BLaER1 treated with 17β-estradiol and CSF1 and Interleukin-3, amounts not matched to agents 10 nM and 100 nM (cell line): ENCODE data around the gene BDKRB2.

Experiments used
- H3K27ac ChIP-seq, 11 experiments: shearing (Covaris generic); formaldehyde crosslinking; 2 replicates each; pipeline ENCODE4 v1.8.1; 2022
- H3K27me3 ChIP-seq, 11 experiments: shearing (Covaris generic); formaldehyde crosslinking; 2 replicates each; pipeline ENCODE4 v1.8.1; 2022
- H3K36me3 ChIP-seq, 11 experiments: shearing (Covaris generic); formaldehyde crosslinking; 2 replicates each; pipeline ENCODE4 v1.8.1; 2022
- H3K4me1 ChIP-seq, 10 experiments: shearing (Covaris generic); formaldehyde crosslinking; 2 replicates each; pipeline ENCODE4 v1.8.1; 2022
- H3K4me2 ChIP-seq, 11 experiments: shearing (Covaris generic); formaldehyde crosslinking; 2 replicates each; pipeline ENCODE4 v1.8.1; 2022
- H3K4me3 ChIP-seq, 10 experiments: shearing (Covaris generic); formaldehyde crosslinking; 2 replicates each; pipeline ENCODE4 v1.8.1; 2022
- H3K9ac ChIP-seq, 11 experiments: shearing (Covaris generic); formaldehyde crosslinking; 2 replicates each; pipeline ENCODE4 v1.8.1; 2022
- H3K9me3 ChIP-seq, 11 experiments: shearing (Covaris generic); formaldehyde crosslinking; replicated peaks in 1 of 11; 2 replicates each; pipeline ENCODE4 v1.8.1; 2022
- H4K20me1 ChIP-seq, 11 experiments: shearing (Covaris generic); formaldehyde crosslinking; 2 replicates each; pipeline ENCODE4 v1.8.1; 2022
- Cebpa-rat ChIP-seq, 11 experiments: shearing (Covaris generic); IDR thresholded peaks; 2 replicates each; pipeline ENCODE4 v1.8.1; 2022

The BDKRB2 gene

GRCh38 chr14:96265383-96266095 lies 60.9 kb downstream of the BDKRB2 start:
- Histone ChIP-seq H3K9ac (no peak overlapping the region), H3K4me1 (peaks cover 0 to 8% (median 2%) of the 10 kb centered on the region in 10 experiments; a peak in 5 of 20 replicates), H3K4me2 (no peak overlapping the region), H3K9me3 (peaks cover 0 to under 1% (median 0%) of the 10 kb centered on the region in 11 experiments; a peak in 2 of 22 replicates), H3K27me3 (no peaks in the 10 kb centered on the region), H3K27ac (no peak overlapping the region), H3K36me3 (no peaks in the 10 kb centered on the region), H3K4me3 (no peak overlapping the region), H4K20me1 (no peaks in the 10 kb centered on the region)
- no peak for TF ChIP-seq Cebpa-rat (IDR thresholded peaks at IDR 0.05)

GRCh38 chr14:96267336-96267735 lies 62.7 kb downstream of the BDKRB2 start:
- Histone ChIP-seq H3K27ac (no peak overlapping the region), H3K4me1 (peaks cover 0 to 8% (median 2%) of the 10 kb centered on the region in 10 experiments; a peak in 5 of 20 replicates), H3K9ac (no peak overlapping the region), H3K4me2 (peak overlapping the region in 3 of 11 experiments; percentile 1 to 26 (median 2); a peak in 1 of 22 replicates), H3K36me3 (no peaks in the 10 kb centered on the region), H3K9me3 (0 out of 22 replicates have a peak, but pooled peaks cover 0 to under 1% (median 0%) of the 10 kb centered on the region in 11 experiments), H4K20me1 (no peaks in the 10 kb centered on the region), H3K4me3 (no peak overlapping the region), H3K27me3 (no peaks in the 10 kb centered on the region)
- no peak for TF ChIP-seq Cebpa-rat (IDR thresholded peaks at IDR 0.05)

GRCh38 chr14:96267916-96268315 lies 63.3 kb downstream of the BDKRB2 start:
- Histone ChIP-seq H3K4me1 (peaks cover 0 to 8% (median 2%) of the 10 kb centered on the region in 10 experiments; a peak in 5 of 20 replicates), H3K27ac (no peak overlapping the region)

GRCh38 chr14:96268431-96269358 lies 64.1 kb downstream of the BDKRB2 start:
- Histone ChIP-seq H4K20me1 (no peaks in the 10 kb centered on the region), H3K27ac (no peak overlapping the region), H3K4me2 (no peak overlapping the region), H3K27me3 (no peaks in the 10 kb centered on the region), H3K9ac (no peak overlapping the region), H3K4me3 (no peak overlapping the region), H3K4me1 (peaks cover 0 to 8% (median 2%) of the 10 kb centered on the region in 10 experiments; a peak in 5 of 20 replicates), H3K9me3 (0 out of 22 replicates have a peak, but pooled peaks cover 0 to 5% (median 0%) of the 10 kb centered on the region in 11 experiments), H3K36me3 (no peaks in the 10 kb centered on the region)
- TF ChIP-seq Cebpa-rat (IDR thresholded peaks at IDR 0.05), result no peak

More at GRCh38 chr14:96267916-96268315, 63.3 kb downstream of the BDKRB2 start:
- Histone ChIP-seq H3K36me3 (no peaks in the 10 kb centered on the region), H3K4me2 (0 out of 22 replicates have a peak overlapping the region, but pooled peaks of 1 of the 11 experiments have one; percentile 26), H3K9me3 (0 out of 22 replicates have a peak, but pooled peaks cover 0 to 5% (median 0%) of the 10 kb centered on the region in 11 experiments), H3K9ac (no peak overlapping the region), H3K27me3 (no peaks in the 10 kb centered on the region), H3K4me3 (no peak overlapping the region), H4K20me1 (no peaks in the 10 kb centered on the region)
- no peak for TF ChIP-seq Cebpa-rat (IDR thresholded peaks at IDR 0.05)

- H3K4me1 ChIP-seq, result peaks cover 0 to 8% (median 2%) of the 10 kb centered on the region in 10 experiments; a peak in 6 of 20 replicates
- H3K9ac ChIP-seq, result no peak overlapping the region
- no peaks in the 10 kb centered on the region for H3K36me3 ChIP-seq
- no peaks in the 10 kb centered on the region for H4K20me1 ChIP-seq
- no peaks in the 10 kb centered on the region for H3K27me3 ChIP-seq
- TF ChIP-seq Cebpa-rat (IDR thresholded peaks at IDR 0.05), result no peak
- H3K4me2 ChIP-seq, result no peak overlapping the region
- no peak overlapping the region for H3K27ac ChIP-seq
- no peak overlapping the region for H3K4me3 ChIP-seq
- 0 out of 22 replicates have a peak, but pooled peaks cover 0 to 5% (median 0%) of the 10 kb centered on the region in 11 experiments for H3K9me3 ChIP-seq
Observed at GRCh38 chr14:96269359-96269710, 64.7 kb downstream of the BDKRB2 start.

DNA sequence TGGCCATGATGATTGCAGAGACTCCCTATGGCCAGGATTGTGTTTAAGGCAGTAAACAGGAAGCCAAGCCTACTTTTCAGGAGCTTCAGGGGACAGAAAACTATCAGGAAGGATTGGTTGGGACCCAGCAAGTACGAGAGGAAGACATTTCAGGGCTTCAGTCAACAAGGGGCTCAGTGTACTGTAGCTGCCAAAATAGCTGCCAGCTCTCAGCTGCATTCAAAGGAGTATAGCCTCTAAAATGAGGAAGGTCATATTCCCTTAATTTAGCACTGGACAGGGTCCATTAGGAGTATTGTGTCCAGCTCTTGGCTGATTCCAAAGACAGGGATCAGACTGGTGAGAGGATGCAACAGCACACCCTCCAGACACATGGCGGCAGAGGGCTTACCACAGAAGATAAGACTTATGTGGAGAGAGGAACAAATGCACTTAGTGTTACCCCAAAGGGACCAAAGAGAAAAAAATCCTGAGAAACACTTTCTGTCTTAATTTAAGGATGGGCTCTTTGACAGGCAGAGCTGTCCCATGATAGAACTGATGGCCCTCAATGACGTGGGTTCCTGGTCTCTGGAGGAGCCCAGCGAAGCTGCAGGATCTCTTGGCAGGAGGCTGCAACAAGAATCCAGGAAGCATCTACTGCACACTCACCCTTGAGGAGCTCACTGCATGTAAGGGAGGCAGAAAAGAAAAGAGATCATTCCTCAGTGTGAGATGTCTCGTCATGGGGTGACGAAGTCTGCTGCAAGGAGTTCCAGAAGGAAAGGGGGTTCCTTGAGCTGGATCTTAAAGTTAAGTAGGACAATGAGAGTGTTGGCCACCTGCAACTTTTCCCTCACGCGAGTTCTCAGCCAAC lies 66.2 kb downstream of the BDKRB2 start:
- H3K9ac ChIP-seq, result no peak overlapping the region
- H3K27ac ChIP-seq, result no peak overlapping the region
- H3K36me3 ChIP-seq, result no peaks in the 10 kb centered on the region
- peaks cover 0 to 10% (median 2%) of the 10 kb centered on the region in 10 experiments; a peak in 7 of 20 replicates for H3K4me1 ChIP-seq
- no peak overlapping the region for H3K4me2 ChIP-seq
- no peaks in the 10 kb centered on the region for H3K27me3 ChIP-seq
- no peak for TF ChIP-seq Cebpa-rat (IDR thresholded peaks at IDR 0.05)
- no peaks in the 10 kb centered on the region for H4K20me1 ChIP-seq
- H3K4me3 ChIP-seq, result no peak overlapping the region
- H3K9me3 ChIP-seq, result 0 out of 22 replicates have a peak, but pooled peaks cover 0 to 5% (median 0%) of the 10 kb centered on the region in 11 experiments

DNA sequence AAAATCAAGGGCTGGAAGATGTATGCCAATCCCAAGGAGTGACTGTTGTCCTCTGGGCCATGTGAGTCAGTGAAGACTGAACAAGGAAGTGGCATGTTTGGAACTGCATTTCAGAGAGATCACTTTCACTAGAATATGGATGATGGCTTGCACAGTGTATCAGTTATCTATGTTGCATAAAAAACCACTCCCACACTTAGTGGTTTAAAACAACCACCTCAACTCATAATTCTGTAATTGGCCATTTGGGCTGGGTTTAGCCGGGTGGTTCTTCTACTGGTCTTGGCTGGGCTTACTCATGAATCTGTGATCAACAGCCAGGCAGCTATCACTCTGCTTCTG lies 66.8 kb downstream of the BDKRB2 start:
- H4K20me1 ChIP-seq, result no peaks in the 10 kb centered on the region
- H3K4me1 ChIP-seq, result peaks cover 0 to 10% (median 2%) of the 10 kb centered on the region in 10 experiments; a peak in 7 of 20 replicates
- H3K9ac ChIP-seq, result no peak overlapping the region
- no peak overlapping the region for H3K4me3 ChIP-seq
- H3K27ac ChIP-seq, result no peak overlapping the region
- no peaks in the 10 kb centered on the region for H3K36me3 ChIP-seq
- no peak overlapping the region for H3K4me2 ChIP-seq
- H3K27me3 ChIP-seq, result no peaks in the 10 kb centered on the region
- 0 out of 22 replicates have a peak, but pooled peaks cover 0 to 5% (median 0%) of the 10 kb centered on the region in 11 experiments for H3K9me3 ChIP-seq
- TF ChIP-seq Cebpa-rat (IDR thresholded peaks at IDR 0.05), result no peak

- Histone ChIP-seq H3K27ac (no peak overlapping the region), H3K9ac (no peak overlapping the region), H3K4me2 (no peak overlapping the region), H3K36me3 (0 out of 22 replicates have a peak, but pooled peaks cover 0 to 3% (median 0%) of the 10 kb centered on the region in 11 experiments), H3K9me3 (peaks cover 4 to 9% (median 4%) of the 10 kb centered on the region in 11 experiments), H3K27me3 (no peaks in the 10 kb centered on the region), H4K20me1 (no peaks in the 10 kb centered on the region), H3K4me3 (no peak overlapping the region), H3K4me1 (peaks cover 0 to 6% (median 0%) of the 10 kb centered on the region in 10 experiments; a peak in 3 of 20 replicates)
- no peak for TF ChIP-seq Cebpa-rat (IDR thresholded peaks at IDR 0.05)
Observed at GRCh38 chr14:96272777-96273473, 68.3 kb downstream of the BDKRB2 start.
